NCI-H2107 treated with DMSO at 0.1 percent for 48 hours (cell line): Measurements from ENCODE around the gene COL27A1.
A peak's percentile ranks its signal among the peaks of the same experiment; 100 is the strongest.
"Not testable (repeated sequence)": the region's sequence is repeated elsewhere in the genome, so short reads cannot be mapped to it uniquely, and the experiment has no call there.

Experiments
- DNase-seq: peaks from one replicate; lab custom pipeline; 2025; ENCODE audit not compliant: unreplicated experiment; lab: John Stamatoyannopoulos, UW

COL27A1 gene

DNA sequence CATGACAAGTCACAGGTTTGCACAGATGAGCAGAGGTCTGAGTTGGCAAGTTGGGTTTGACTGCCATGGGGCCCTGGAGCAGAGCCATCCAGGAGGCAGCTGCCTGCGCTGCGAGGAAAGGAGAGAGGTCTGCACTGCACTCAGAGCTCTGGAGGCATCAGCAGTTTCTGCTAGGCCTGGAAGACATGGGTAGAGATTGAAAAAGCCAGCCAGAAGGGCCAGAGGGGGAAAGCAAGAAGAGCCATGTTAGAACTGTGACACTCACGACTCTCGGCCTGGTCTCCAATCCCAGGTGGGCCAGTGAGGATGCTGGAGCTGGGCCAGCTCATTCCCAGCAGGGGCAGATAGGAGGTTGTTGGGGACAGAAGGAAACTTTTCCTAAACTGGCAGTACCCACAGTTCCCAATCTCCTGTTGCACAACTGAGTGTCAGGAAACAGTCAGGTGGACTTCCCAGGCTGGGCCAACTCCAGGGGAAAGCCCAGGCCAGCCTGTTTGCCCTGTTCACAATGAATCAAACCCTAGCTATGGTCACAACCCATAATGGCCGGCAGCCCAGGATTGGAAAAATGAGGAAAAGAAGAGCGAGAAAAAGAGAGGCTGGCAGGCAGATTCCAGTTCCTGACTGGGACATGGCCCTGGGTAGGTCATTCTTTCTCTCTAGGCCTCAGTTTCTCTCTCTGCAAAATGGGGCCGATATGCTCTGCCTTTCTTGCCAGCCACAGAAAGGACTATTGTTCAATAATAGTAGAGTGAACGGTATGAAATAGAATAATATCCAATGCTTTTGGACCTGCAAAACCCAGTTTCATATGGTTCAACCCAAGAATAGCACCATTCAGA lies 159.8 kb downstream of the COL27A1 start:
- no peak for DNase-seq

DNA sequence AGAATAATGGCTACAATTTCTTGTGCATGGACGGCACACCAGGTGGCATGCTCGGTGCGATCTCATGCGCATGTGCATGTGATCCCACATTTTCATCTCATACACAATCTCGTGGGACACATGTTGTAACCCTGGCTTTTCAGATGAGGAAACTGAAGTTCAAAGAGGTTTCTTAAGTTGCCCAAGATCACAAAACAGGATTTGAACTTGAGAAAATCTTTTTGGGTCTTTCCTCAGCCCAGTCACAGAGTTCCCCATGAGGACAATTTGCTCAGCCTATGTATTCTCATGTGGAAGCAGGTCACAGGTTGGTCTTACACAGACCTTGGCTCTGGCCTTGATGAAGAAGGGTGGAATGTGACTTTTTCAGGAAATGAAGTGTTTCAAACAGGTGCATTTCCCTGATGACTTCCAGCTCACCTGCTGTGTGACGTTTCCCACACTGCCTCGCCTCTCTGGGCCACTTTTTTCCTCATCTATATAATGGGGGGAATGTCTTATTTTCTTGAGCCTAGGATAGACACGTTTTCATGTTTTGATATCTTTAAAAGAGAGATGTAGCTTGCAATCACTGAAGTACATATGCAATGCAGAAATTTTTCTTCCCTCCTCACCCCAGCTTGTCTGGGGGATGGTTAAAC lies 160.5 kb downstream of the COL27A1 start:
- DNase-seq, result no peak

DNA sequence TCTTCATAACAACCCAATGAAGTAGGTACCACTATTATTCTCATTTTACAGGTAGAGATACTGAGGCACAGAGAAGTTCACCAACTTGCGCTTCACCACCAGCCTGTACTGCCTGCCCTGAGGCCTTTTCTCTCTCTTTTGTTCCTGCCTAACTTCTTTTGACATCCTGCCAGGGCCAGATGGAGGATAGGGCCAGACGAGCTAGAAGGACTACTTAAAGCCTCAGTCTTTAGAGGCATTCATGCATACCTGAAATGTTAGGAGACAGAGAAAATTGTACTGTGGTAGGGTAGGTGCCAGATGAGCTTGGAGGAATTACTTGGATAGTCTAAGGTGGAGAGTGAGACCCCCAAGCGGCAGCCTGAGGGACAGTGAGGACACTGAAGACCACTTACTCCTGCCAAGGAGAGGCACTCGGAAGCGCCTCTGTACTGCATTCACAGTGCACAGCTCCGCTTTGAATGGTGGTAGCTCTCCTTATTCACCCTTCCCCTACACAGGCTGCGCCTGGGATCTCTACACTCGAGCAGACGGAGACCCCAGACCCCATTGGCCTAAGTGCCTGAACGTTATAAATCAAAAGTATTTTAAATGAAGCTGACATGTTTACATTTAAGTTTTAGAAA lies 161.4 kb downstream of the COL27A1 start:
- DNase-seq, result no peak

DNA sequence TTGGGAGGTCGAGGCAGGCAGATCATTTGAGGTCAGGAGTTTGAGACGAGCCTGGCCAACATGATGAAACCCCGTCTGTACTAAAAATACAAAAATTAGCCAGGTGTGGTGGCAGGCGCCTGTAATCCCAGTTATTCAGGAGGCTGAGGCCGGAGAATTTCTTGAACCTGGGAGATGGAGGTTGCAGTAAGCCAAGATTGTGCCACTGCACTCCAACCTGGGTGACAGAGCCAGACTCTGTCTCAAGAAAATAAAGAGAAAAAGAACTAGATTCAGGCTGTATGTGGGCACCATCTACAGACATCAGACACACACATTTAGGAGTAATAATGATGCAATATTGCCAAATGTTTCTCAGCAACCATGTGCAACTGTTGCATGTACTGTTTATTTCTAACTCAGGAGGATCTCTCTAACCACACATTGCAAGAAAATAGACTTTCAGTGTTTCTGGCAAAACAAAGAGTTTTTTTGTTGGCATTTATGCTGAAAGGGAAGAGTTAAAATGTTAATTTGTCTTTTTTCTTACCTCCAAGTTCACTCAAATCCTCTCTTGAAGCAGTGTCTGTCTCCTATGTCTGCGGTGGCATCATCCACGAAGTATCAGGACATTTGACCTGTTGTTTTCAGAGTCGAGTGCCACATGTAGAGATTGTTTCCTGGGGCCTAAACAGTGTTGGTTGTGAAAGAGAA lies 162.5 kb downstream of the COL27A1 start:
- no peak for DNase-seq

DNA sequence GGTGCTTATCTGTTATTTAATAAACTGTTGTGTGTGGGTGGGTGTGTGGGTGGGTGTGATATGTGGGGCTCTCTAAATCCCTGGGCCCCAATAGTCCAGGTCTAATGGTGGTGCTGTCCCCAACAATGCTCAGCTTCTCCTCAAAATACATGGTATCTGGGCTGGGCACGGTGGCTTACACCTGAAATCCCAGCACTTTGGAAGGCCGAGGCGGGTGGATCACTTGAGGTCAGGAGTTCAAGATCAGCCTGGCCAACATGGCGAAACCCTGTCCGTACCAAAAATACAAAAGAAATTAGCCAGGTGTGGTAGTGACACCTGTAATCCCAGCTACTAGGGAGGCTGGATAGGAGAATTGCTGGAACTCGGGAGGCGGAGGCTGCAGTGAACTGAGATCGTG lies 163.1 kb downstream of the COL27A1 start:
- DNase-seq, result no peak

DNA sequence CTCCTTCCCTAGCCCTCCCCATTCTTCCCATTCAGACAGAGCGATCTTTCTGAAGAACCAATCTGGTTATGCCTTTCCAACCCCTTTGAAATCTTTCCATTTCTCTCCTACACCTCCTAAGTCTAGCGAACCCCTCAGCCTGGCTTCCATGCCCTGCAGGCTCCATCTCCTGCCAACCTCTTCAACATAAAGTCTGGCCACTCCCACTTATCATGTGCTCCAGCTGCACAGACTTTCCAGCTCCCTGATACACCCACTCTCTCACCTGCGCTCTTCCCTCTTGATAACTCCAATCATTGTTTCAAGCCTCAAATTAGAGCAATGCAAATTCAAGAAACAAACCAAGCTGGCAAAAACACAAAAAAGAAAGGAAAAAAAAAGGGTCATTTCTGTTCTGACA lies 163.8 kb downstream of the COL27A1 start:
- DNase-seq, result peak; percentile 4

DNA sequence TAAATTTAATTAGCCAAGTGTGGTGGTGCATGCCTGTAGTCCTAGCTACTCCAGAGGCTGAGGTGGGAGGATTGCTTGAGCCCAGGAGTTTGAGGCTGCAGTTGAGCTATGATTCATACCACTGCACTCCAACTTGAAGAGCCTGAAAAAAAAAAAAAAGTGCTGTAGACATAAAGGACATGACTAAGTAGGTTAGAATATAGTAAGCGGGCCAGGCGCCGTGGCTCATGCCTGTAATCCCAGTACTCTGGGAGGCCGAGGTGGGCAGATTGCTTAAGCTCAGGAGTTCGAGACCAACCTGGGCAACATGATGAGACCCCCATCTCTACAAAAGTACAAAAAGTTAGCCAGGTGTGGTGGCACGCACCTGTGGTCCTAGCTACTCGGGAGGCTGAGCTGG lies 165.4 kb downstream of the COL27A1 start:
- DNase-seq, result not testable (repeated sequence)

DNA sequence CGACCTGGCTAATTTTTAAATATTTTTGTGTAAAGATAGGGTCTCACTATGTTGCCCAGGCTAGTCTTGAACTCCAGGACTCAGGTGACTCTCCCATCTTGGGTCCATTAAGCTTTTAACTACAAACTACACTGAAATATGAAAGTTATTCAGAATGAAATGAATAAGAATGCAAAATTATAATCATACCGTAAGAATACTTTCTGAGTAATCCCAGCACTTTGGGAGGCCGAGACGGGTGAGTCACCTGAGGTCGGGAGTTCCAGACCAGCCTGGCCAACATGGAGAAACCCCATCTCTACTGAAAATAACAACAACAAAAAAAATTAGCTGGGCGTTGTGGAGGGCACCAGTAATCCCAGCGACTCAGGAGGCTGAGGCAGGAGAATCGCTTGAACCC lies 166.4 kb downstream of the COL27A1 start:
- DNase-seq, result no peak

DNA sequence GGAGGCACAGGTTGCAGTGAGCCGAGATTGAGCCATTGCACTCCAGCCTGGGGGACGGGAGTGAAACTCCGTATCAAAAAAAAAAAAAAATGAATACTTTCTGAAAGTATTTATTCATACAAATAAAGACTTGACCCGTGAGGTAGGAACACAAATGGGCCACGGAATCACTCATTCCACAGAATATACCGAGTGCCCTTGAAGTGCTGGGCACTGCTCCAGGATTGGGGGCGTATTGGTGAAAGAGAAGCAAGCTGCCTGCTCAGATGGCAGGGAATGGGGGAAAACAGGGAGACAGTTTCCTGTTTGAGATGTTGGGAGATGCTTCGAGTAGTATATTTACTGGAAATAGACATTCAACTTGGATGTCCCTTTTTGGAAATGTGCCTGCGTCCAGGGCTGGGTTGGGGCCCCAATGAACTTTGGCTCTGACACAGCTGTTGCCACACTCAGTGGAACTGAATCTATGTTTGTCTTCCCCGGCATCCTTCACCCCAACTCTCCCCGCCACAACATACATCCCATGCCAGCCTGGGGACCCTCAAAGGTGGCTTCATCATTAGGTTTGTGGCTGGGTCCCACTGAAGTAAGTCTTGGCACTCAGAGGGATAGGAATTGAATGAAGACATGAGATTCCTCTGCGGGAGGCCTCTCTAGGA lies 167.0 kb downstream of the COL27A1 start:
- not testable (repeated sequence) for DNase-seq

DNA sequence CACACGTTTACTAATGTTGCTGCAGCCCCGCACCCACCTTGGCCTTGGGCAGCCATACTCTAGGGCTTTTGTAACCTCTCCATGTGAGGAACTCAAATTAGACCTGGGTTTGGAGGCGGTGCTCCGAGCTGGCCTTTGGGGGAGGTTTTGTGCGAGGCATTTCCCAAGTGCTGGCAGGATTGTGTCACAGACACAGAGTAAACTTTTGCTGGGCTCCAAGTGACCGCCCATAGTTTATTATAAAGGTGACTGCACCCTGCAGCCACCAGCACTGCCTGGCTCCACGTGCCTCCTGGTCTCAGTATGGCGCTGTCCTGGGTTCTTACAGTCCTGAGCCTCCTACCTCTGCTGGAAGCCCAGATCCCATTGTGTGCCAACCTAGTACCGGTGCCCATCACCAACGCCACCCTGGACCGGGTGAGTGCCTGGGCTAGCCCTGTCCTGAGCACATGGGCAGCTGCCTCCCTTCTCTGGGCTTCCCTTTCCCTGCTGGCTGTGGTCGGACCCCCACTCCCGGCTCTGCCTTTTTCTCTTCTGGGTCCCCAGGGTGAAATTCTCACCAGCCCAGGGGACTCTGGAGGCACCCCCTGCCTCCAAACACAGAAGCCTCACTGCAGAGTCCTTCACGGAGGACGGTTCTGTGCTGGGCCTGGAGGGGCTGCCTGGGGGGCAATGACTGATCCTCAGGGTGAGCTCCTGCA lies 167.6 kb downstream of the COL27A1 start, which contains the start of gene ORM1:
Gene ORM1, plus strand, starts transcription at position 268 of the 701 bp plus-strand sequence. Its CDS starts 36 bp downstream, at position 304.
- DNase-seq, result not testable (repeated sequence)

DNA sequence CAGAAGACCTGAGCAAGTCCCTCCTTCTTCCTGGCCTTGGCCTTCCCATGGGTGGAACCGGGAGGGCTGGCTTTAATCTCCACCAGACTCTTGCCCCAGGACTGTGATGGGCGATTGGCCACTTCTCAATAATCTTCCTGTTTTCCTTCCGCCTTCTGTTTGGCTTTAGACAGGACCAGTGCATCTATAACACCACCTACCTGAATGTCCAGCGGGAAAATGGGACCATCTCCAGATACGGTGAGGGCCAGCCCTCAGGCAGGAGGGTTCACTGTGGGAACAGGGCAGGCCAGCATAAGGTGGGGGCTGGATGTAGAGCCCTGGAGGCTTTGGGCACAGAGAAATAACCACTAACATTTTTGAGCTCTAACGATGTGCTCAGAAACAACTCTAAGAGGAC lies 168.5 kb downstream of the COL27A1 start:
- not testable (repeated sequence) for DNase-seq

DNA sequence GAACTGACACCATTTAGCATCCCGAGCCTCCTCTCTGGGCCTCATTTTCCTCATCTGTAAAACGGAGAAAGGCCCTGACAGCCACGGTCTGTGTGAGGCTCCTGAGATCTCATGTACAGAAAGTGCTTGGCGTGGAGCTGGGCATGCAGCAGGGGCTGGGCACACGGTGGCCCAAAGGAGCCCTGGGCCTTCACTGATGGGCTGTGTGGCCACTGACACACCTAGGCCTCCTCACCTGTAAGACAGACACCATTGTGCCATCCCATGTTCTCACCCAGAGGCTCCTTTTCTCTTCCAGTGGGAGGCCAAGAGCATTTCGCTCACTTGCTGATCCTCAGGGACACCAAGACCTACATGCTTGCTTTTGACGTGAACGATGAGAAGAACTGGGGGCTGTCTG lies 169.2 kb downstream of the COL27A1 start:
- DNase-seq, result no peak

DNA sequence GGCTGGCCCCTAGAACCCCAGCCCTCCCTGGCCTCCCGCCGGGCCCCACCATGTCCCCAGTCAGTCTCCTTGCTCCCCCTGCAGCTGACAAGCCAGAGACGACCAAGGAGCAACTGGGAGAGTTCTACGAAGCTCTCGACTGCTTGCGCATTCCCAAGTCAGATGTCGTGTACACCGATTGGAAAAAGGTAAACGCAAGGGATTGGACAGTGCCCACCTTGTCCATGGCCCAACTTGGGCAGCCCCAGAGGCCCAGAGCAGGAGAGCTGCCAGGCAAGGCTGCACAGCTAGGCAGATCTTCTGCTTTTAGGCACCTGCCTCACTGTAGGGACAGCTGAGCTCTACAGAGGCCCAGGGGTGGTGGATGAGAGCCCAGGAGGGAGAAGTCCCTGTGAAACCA lies 169.6 kb downstream of the COL27A1 start:
- not testable (repeated sequence) for DNase-seq

DNA sequence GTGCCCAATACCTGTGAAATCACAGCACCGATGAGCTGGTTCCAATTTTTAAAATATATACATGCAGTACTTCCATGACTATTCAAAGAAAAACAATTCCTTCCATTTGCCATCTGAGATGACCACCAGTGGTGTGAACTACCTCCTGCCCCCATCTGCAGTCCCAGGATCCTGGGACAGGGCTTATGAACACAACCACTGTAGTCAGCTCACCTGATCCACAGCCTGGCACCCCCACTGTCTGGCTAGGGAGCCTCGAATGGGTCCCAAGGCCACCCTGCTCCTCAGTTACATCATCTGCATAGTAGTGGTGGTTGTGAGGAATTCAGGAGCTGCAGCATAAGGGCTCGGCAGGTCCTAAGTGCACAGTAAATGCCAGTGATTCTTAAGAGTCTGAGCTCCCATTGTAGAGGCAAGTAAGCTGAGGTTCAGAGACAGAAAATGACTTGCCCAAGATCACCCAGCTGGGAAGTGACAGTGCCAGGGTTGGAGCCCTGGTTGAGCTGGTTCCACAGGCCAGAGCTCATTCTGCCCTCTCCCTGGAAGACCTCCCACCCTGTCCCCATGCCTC lies 170.4 kb downstream of the COL27A1 start:
- not testable (repeated sequence) for DNase-seq

DNA sequence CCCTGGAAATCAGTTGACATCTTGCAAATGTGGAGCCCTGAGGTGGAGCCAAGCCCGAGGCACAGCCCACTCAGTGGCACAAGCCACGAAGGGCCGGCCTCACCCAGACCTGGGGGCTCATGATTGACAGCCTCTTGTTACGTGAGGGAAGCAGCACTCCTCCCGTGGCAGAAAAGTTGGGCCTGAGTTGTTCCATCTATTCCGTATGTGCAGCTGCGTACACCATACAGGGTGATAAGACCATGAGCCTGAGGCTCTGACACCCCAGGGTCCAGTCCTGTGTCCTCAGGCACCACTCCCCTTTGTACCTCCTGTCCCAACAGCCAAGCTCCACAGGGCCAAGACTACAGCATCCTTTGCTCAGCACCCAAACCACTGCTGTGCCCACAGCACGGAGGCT lies 172.4 kb downstream of the COL27A1 start:
- DNase-seq, result no peak

DNA sequence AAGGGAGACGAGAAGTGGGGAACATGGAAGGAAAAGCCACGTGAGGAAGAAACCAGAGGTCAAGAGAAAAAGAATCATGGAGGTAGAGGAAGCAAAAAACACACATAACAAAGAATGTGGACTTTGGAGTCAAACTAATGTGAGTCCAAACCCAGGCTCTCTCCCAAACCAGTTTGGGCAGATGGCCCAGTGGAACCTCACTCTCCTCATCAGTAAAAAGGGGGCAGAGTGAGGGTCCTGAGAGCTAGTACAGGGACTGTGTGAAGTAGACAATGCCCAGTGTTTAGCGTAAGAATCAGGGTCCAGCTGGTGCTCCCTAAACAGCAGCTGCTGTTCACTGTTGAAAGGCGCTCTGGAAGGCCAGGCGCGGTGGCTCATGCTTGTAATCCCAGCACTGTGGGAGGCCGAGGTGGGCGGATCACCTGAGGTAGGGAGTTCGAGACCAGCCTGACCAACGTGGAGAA lies 173.1 kb downstream of the COL27A1 start:
- DNase-seq, result not testable (repeated sequence)

DNA sequence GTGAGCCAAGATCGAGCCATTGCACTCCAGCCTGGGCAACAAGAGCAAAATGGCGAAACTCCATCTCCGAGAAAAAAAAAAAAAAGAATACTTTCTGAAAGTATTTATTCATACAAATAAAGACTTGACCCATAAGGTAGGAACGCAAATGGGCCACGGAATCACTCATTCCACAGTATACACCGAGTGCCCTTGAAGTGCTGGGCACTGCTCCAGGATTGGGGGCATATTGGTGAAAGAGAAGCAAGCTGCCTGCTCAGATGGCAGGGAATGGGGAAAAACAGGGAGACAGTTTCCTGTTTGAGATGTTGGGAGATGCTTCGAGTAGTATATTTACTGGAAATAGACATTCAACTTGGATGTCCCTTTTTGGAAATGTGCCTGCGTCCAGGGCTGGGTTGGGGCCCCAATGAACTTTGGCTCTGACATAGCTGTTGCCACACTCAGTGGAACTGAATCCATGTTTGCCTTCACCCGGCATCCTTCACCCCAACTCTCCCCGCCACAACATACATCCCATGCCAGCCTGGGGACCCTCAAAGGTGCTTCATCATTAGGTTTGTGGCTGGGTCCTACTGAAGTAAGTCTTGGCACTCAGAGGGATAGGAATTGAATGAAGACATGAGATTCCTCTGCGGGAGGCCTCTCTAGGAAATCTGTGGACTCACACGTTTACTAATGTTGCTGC lies 173.7 kb downstream of the COL27A1 start:
- not testable (repeated sequence) for DNase-seq

DNA sequence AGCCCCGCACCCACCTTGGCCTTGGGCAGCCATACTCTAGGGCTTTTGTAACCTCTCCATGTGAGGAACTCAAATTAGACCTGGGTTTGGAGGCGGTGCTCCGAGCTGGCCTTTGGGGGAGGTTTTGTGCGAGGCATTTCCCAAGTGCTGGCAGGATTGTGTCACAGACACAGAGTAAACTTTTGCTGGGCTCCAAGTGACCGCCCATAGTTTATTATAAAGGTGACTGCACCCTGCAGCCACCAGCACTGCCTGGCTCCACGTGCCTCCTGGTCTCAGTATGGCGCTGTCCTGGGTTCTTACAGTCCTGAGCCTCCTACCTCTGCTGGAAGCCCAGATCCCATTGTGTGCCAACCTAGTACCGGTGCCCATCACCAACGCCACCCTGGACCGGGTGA lies 174.3 kb downstream of the COL27A1 start, which contains the start of gene ORM2:
Gene ORM2, plus strand, starts transcription at position 245 of the 398 bp plus-strand sequence. Its CDS starts 36 bp downstream, at position 281.
- DNase-seq, result not testable (repeated sequence)

DNA sequence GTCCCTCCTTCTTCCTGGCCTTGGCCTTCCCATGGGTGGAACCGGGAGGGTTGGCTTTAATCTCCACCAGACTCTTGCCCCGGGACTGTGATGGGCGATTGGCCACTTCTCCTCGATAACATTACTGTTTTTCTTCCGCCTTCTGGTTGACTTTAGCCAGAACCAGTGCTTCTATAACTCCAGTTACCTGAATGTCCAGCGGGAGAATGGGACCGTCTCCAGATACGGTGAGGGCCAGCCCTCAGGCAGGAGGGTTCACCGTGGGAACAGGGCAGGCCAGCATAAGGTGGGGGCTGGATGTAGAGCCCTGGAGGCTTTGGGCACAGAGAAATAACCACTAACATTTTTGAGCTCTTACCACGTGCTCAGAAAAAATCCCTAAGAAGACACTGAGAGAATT lies 175.3 kb downstream of the COL27A1 start:
- no peak for DNase-seq
